ENCODE results near the gene ACVRL1. TPM values are rescaled to one million over a fixed set of nuclear protein-coding genes. Genes with fewer than 3 reads are reported as not detected.

ACVRL1 gene
- total and polyA plus RNA-seq, 4 donors: 3.4 to 96.9 (median 33.6) TPM

- Histone ChIP-seq H3K4me3 (ENCODE audit: low read length in 2 of 2) (no peak overlapping the region), H3K27ac (ENCODE audit: low read depth in 1 of 2, low read length in 2 of 2) (no peak overlapping the region), H3K36me3 (ENCODE audit: control insufficient read depth in 1 of 2, insufficient read depth in 2 of 2, low read length in 1 of 2) (peaks cover 0 to 3% of the 10 kb centered on the region in 2 donors), H3K27me3 (ENCODE audit: control insufficient read depth in 1 of 2, insufficient read depth in 2 of 2, low read length in 1 of 2) (no peaks in the 10 kb centered on the region), H3K9me3 (ENCODE audit: control insufficient read depth, low read length) (no peaks in the 10 kb centered on the region), H3K4me1 (ENCODE audit: control insufficient read depth in 1 of 2, insufficient read depth in 2 of 2, low read length in 2 of 2) (peaks cover 6 to 15% of the 10 kb centered on the region in 2 donors)
- WGBS, 2 donors: 62% methylated on average over 13 of the region's 13 CpGs
- DNase-seq: no peak
- ATAC-seq (ENCODE audit: low FRiP score): no peak
- intact Hi-C loops (cut with DNase I): no loop called here
Observed at GRCh38 chr12:51970904-51971646, 63.8 kb downstream of the ACVRL1 start.

DNA sequence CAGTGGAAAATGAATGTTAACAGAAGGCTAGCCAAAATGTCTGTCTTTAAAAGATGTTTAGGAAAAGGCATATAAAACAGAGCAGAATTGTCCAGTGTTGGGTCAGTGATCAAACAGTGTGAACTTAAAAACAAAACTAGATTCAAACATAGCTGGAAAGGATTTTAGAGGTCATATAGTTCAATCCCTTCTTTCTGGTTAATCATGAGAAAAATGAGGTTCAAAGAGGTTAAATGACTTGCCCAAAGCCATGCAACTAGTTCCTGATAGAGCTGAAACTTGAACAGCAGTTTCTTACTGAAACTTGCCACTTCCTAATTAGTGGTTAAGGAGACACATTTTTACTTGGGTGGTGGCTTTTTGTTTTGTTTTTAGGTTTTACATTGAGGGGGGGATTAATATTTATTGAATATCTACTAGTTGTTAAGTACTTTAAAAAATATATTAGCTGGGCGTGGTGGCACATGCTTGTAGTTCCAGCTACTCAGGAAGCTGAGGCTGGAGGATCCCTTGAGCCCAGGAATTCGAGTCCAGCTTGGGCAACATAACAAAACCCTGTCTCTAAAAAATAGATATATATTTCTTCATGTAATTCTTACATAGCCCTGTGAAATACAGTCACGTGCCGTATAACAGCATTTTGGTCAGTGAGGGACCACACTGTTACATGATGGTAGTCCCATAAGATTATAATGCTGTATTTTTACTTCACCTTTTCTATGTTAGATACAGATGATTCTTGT is 64.5 kb downstream of the ACVRL1 start:
- H3K9me3 ChIP-seq (ENCODE audit: control insufficient read depth, low read length): no peaks in the 10 kb centered on the region
- peaks cover 0 to 5% of the 10 kb centered on the region in 2 donors for H3K36me3 ChIP-seq (ENCODE audit: control insufficient read depth in 1 of 2, insufficient read depth in 2 of 2, low read length in 1 of 2)
- no peak for ATAC-seq (ENCODE audit: low FRiP score)
- H3K27me3 ChIP-seq (ENCODE audit: control insufficient read depth in 1 of 2, insufficient read depth in 2 of 2, low read length in 1 of 2): no peaks in the 10 kb centered on the region
- H3K27ac ChIP-seq (ENCODE audit: low read depth in 1 of 2, low read length in 2 of 2): no peak overlapping the region
- H3K4me1 ChIP-seq (ENCODE audit: control insufficient read depth in 1 of 2, insufficient read depth in 2 of 2, low read length in 2 of 2): peaks cover 6 to 15% of the 10 kb centered on the region in 2 donors
- 72 to 80% methylated on average over 4 of the region's 4 CpGs for WGBS, 2 donors
- no peak for DNase-seq
- intact Hi-C loops (cut with DNase I): no loop called here
- no peak overlapping the region for H3K4me3 ChIP-seq (ENCODE audit: low read length in 2 of 2)

GRCh38 chr12:51972422-51972812 is 65.1 kb downstream of the ACVRL1 start:
- no peak for ATAC-seq (ENCODE audit: low FRiP score)
- Histone ChIP-seq H3K27ac (ENCODE audit: low read depth in 1 of 2, low read length in 2 of 2) (no peak overlapping the region), H3K9me3 (ENCODE audit: control insufficient read depth, low read length) (no peaks in the 10 kb centered on the region), H3K4me1 (ENCODE audit: control insufficient read depth in 1 of 2, insufficient read depth in 2 of 2, low read length in 2 of 2) (peaks cover 6 to 15% of the 10 kb centered on the region in 2 donors), H3K27me3 (ENCODE audit: control insufficient read depth in 1 of 2, insufficient read depth in 2 of 2, low read length in 1 of 2) (no peaks in the 10 kb centered on the region), H3K4me3 (ENCODE audit: low read length in 2 of 2) (no peak overlapping the region), H3K36me3 (ENCODE audit: control insufficient read depth in 1 of 2, insufficient read depth in 2 of 2, low read length in 1 of 2) (peaks cover 0 to 5% of the 10 kb centered on the region in 2 donors)
- intact Hi-C loops (cut with DNase I): no loop called here
- DNase-seq: no peak
- 80 to 85% methylated on average over 5 of the region's 5 CpGs for WGBS, 2 donors

DNA sequence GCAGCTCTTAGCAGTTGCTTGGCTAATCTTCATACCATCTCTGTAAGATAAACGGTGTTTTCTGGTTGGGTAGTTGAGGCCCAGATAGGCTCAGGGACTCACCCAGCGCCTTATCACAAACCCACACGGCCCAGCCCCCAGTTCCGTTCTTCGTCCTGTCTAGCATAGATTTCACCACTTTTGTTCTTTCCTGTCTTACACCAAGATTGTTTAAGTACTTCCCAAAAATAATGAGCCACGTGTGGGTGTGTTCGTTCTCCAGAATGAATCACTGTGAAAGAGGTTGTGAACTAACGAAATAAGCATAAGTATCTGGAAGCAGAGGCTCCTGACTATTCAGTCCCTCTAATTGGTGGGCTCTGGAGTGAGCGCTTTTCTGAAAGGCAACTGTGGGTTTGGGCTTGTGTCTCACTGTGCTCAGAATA is 65.6 kb downstream of the ACVRL1 start:
- no peaks in the 10 kb centered on the region for H3K9me3 ChIP-seq (ENCODE audit: control insufficient read depth, low read length)
- 23 to 28% methylated on average over 9 of the region's 9 CpGs for WGBS, 2 donors
- intact Hi-C loops (cut with DNase I): no loop called here
- no peaks in the 10 kb centered on the region for H3K27me3 ChIP-seq (ENCODE audit: control insufficient read depth in 1 of 2, insufficient read depth in 2 of 2, low read length in 1 of 2)
- no peak overlapping the region for H3K4me3 ChIP-seq (ENCODE audit: low read length in 2 of 2)
- H3K4me1 ChIP-seq (ENCODE audit: control insufficient read depth in 1 of 2, insufficient read depth in 2 of 2, low read length in 2 of 2): peaks cover 6 to 15% of the 10 kb centered on the region in 2 donors
- peaks cover 0 to 5% of the 10 kb centered on the region in 2 donors for H3K36me3 ChIP-seq (ENCODE audit: control insufficient read depth in 1 of 2, insufficient read depth in 2 of 2, low read length in 1 of 2)
- peak; percentile 65 for ATAC-seq (ENCODE audit: low FRiP score)
- no peak overlapping the region for H3K27ac ChIP-seq (ENCODE audit: low read depth in 1 of 2, low read length in 2 of 2)
- peak in 1 of 2 donors; percentile 72 for DNase-seq

Other genes starting within 250 kb of the ACVRL1 start
- 1 to 10 TPM; 1.0 to 2.1 TPM for gene FIGNL2, start 58.8 kb upstream of the ACVRL1 start, total RNA-seq
- under 1 TPM in 1 of 2 donors, not detected in 1; 0.08 TPM for gene FIGNL2, start 58.8 kb upstream of the ACVRL1 start, polyA plus RNA-seq
- under 1 TPM in 1 of 2 donors, not detected in 1; 0.54 TPM for gene ANKRD33, start 19.4 kb upstream of the ACVRL1 start, total RNA-seq
- gene ANKRD33, start 19.4 kb upstream of the ACVRL1 start, polyA plus RNA-seq: not detected
- gene ACVR1B, start 44.2 kb downstream of the ACVRL1 start, total RNA-seq: 10 to 100 TPM; 24.0 to 24.5 TPM
- gene ACVR1B, start 44.2 kb downstream of the ACVRL1 start, polyA plus RNA-seq: 1 to 10 TPM; 2.3 to 6.9 TPM
- gene TAMALIN, start 99.4 kb downstream of the ACVRL1 start, total RNA-seq: 100 to 1,000 TPM in 1 of 2 donors, 10 to 100 TPM in 1; 64.2 to 129 TPM
- gene TAMALIN, start 99.4 kb downstream of the ACVRL1 start, polyA plus RNA-seq: 10 to 100 TPM in 1 of 2 donors, 1 to 10 TPM in 1; 7.1 to 13.8 TPM
- 100 to 1,000 TPM; 175 to 677 TPM for gene NR4A1, start 143.9 kb downstream of the ACVRL1 start, total RNA-seq
- 100 to 1,000 TPM in 1 of 2 donors, 10 to 100 TPM in 1; 48.2 to 392 TPM for gene NR4A1, start 143.9 kb downstream of the ACVRL1 start, polyA plus RNA-seq
- gene ATG101, start 162.5 kb downstream of the ACVRL1 start, total RNA-seq: 10 to 100 TPM; 28.2 to 32.2 TPM
- 10 to 100 TPM; 40.9 to 44.0 TPM for gene ATG101, start 162.5 kb downstream of the ACVRL1 start, polyA plus RNA-seq
- gene SMIM41, start 172.2 kb downstream of the ACVRL1 start, total RNA-seq: under 1 TPM in 1 of 2 donors, not detected in 1; 0.84 TPM
- not detected for gene SMIM41, start 172.2 kb downstream of the ACVRL1 start, polyA plus RNA-seq

All from aorta (tissue), 5 donors.